PFSK-1 (cell line): ENCODE measurements around the gene ZCCHC2.

Experiments
- FOXP2 ChIP-seq: optimal IDR thresholded peaks from 2 replicates; pipeline ENCODE3; 2011; ENCODE audit warnings: borderline replicate concordance, control low read depth, inconsistent platforms; ENCODE audit not compliant: insufficient read depth; ENCODE audit errors: extremely low read length, extremely low read depth
- POLR2AphosphoS5 ChIP-seq: IDR thresholded peaks from 2 replicates; pipeline ENCODE4 v1.6.1; 2012; ENCODE audit warnings: low read depth, mild to moderate bottlenecking, control low read depth, low read length, moderate library complexity
- REST ChIP-seq, 2 experiments: IDR thresholded peaks; 2 replicates each; pipeline versions ENCODE4 v1.6.1 to v1.8.0; 2011 to 2012; ENCODE audit warnings: low read depth in 2 of 2, low read length in 2 of 2, control low read depth in 1 of 2, inconsistent platforms in 1 of 2, mild to moderate bottlenecking in 1 of 2, moderate library complexity in 1 of 2; ENCODE audit not compliant: insufficient read depth in 1 of 2
- SIN3A ChIP-seq: IDR thresholded peaks from 2 replicates; pipeline ENCODE4 v1.6.1; 2012; ENCODE audit warnings: mild to moderate bottlenecking, low read length, moderate library complexity, borderline replicate concordance; ENCODE audit not compliant: insufficient read depth
- TAF1 ChIP-seq: IDR thresholded peaks from 2 replicates; pipeline ENCODE4 v1.6.1; 2012; ENCODE audit warnings: low read length, control low read depth, borderline replicate concordance; ENCODE audit not compliant: insufficient read depth

ZCCHC2 gene

GRCh38 chr18:62536005-62536404 lies 13.2 kb downstream of the ZCCHC2 start:
- TF ChIP-seq SIN3A = no peak
- no peak for TF ChIP-seq REST (IDR thresholded peaks at IDR 0.05; ENCODE audit: insufficient read depth in 1 of 2, low read depth in 2 of 2, low read length in 2 of 2)
- TF ChIP-seq POLR2AphosphoS5 = no peak
- TF ChIP-seq TAF1 = no peak
- TF ChIP-seq FOXP2 = no peak

- TF ChIP-seq REST (IDR thresholded peaks at IDR 0.05; ENCODE audit: insufficient read depth in 1 of 2, low read depth in 2 of 2, low read length in 2 of 2) = no peak
These were observed 14.4 kb downstream of the ZCCHC2 start for GRCh38 chr18:62537042-62537894.

GRCh38 chr18:62537946-62538345 lies 15.1 kb downstream of the ZCCHC2 start:
- TF ChIP-seq TAF1 (no peak), REST (IDR thresholded peaks at IDR 0.05; ENCODE audit: insufficient read depth in 1 of 2, low read depth in 2 of 2, low read length in 2 of 2) (no peak), POLR2AphosphoS5 (no peak), FOXP2 (no peak), SIN3A (no peak)

GRCh38 chr18:62538881-62539280 lies 16.1 kb downstream of the ZCCHC2 start:
- TF ChIP-seq REST (IDR thresholded peaks at IDR 0.05; ENCODE audit: insufficient read depth in 1 of 2, low read depth in 2 of 2, low read length in 2 of 2) = no peak
- no peak for TF ChIP-seq FOXP2
- TF ChIP-seq SIN3A = no peak
- no peak for TF ChIP-seq TAF1
- TF ChIP-seq POLR2AphosphoS5 = no peak
